Thoracic aorta (tissue), 2 donors: ENCODE measurements around the gene PRMT9. TPM values are rescaled to one million over a fixed set of nuclear protein-coding genes. Genes with fewer than 3 reads are reported as not detected.

ENCODE experiments used
- ATAC-seq: fragments of 150-250 bp; one replicate; pipeline ENCODE4 v1.8.0; 2017; ENCODE audit warnings: low read depth; ENCODE audit not compliant: insufficient number of reproducible peaks, low FRiP score
- DNase-seq: peaks from one replicate; pipeline ENCODE4 v3.0.0-alpha.2; 2020; ENCODE audit warnings: low spot score
- H3K27ac ChIP-seq, 2 donors: fragments of 200-600 bp; sonication (generic); 1 replicate in 1 of 2; 2 replicates in 1 of 2; pipeline ENCODE4 v1.5.1; 2016; ENCODE audit warnings: mild to moderate bottlenecking in 2 of 2, moderate library complexity in 2 of 2
- H3K27me3 ChIP-seq: fragments of 200-600 bp; sonication (generic); replicated peaks from 2 replicates; pipeline ENCODE4 v1.6.0; 2016; ENCODE audit warnings: mild to moderate bottlenecking; ENCODE audit not compliant: insufficient read depth
- H3K36me3 ChIP-seq: fragments of 200-600 bp; sonication (generic); one replicate; pipeline ENCODE4 v1.5.1; 2016
- H3K4me1 ChIP-seq, 2 donors: fragments of 200-600 bp; sonication (generic); 1 replicate in 1 of 2; 2 replicates in 1 of 2; pipeline versions ENCODE4 v1.5.1 to v1.6.0; 2016; ENCODE audit warnings: low read depth in 2 of 2, mild to moderate bottlenecking in 1 of 2; ENCODE audit not compliant: control insufficient read depth in 1 of 2
- H3K4me3 ChIP-seq: fragments of 200-600 bp; sonication (generic); 2 replicates; pipeline ENCODE4 v1.5.1; 2016; ENCODE audit warnings: mild to moderate bottlenecking
- H3K9me3 ChIP-seq: fragments of 200-600 bp; sonication (generic); 2 replicates; pipeline ENCODE4 v1.5.1; 2016
- CTCF ChIP-seq: fragments of 200-600 bp; sonication (generic); IDR thresholded peaks from one replicate; pipeline ENCODE4 v1.5.1; 2019; ENCODE audit warnings: antibody characterized with exemption
- total RNA-seq, 2 donors: library from RNA; depleted of rRNA; stranded (reverse); fragments of >200 nt; gene quantifications; one replicate each; pipeline versions ENCODE4 v1.1.0 to v1.2.3, GENCODE V29; 2016

The PRMT9 gene
- total RNA-seq, 2 donors from 2014 or later, result 3.5 to 11.9 TPM

GRCh38 chr4:147643616-147644015, 40.3 kb downstream of the PRMT9 start:
- ATAC-seq (no peak), DNase-seq (no peak)
- no peaks in the 10 kb centered on the region for H3K27me3 ChIP-seq
- no peaks in the 10 kb centered on the region for H3K9me3 ChIP-seq
- H3K4me3 ChIP-seq, result no peak overlapping the region
- no peaks in the 10 kb centered on the region for H3K36me3 ChIP-seq
- H3K4me1 ChIP-seq, result peaks cover 0 to 6% of the 10 kb centered on the region in 2 donors
- TF ChIP-seq CTCF, result no peak
- no peak overlapping the region for H3K27ac ChIP-seq

GRCh38 chr4:147640331-147640730, 43.6 kb downstream of the PRMT9 start:
- TF ChIP-seq CTCF, result no peak
- Histone ChIP-seq H3K36me3 (peaks cover 8% of the 10 kb centered on the region), H3K27me3 (no peaks in the 10 kb centered on the region), H3K9me3 (no peaks in the 10 kb centered on the region), H3K4me1 (no peaks in the 10 kb centered on the region), H3K27ac (no peak overlapping the region), H3K4me3 (no peak overlapping the region)
- ATAC-seq (no peak), DNase-seq (no peak)

GRCh38 chr4:147639388-147639787, 44.6 kb downstream of the PRMT9 start:
- H3K27ac ChIP-seq, result no peak overlapping the region

GRCh38 chr4:147638942-147639341, 45.0 kb downstream of the PRMT9 start:
- no peak for TF ChIP-seq CTCF

More at GRCh38 chr4:147639388-147639787, 44.6 kb downstream of the PRMT9 start:
- no peak for TF ChIP-seq CTCF
- peaks cover 12% of the 10 kb centered on the region for H3K36me3 ChIP-seq
- ATAC-seq (no peak), DNase-seq (no peak)
- no peaks in the 10 kb centered on the region for H3K9me3 ChIP-seq
- H3K4me3 ChIP-seq, result no peak overlapping the region
- no peaks in the 10 kb centered on the region for H3K4me1 ChIP-seq
- H3K27me3 ChIP-seq, result no peaks in the 10 kb centered on the region

GRCh38 chr4:147638365-147638764, 45.6 kb downstream of the PRMT9 start:
- no peak for TF ChIP-seq CTCF
- H3K4me1 ChIP-seq, result no peaks in the 10 kb centered on the region
- H3K36me3 ChIP-seq, result peaks cover 12% of the 10 kb centered on the region
- no peaks in the 10 kb centered on the region for H3K27me3 ChIP-seq
- ATAC-seq, result no peak
- H3K4me3 ChIP-seq, result no peak overlapping the region
- no peak for DNase-seq
- no peaks in the 10 kb centered on the region for H3K9me3 ChIP-seq
- H3K27ac ChIP-seq, result no peak overlapping the region

More at GRCh38 chr4:147638942-147639341, 45.0 kb downstream of the PRMT9 start:
- no peak overlapping the region for H3K4me3 ChIP-seq
- H3K27ac ChIP-seq, result no peak overlapping the region
- H3K27me3 ChIP-seq, result no peaks in the 10 kb centered on the region
- H3K4me1 ChIP-seq, result no peaks in the 10 kb centered on the region
- DNase-seq (no peak), ATAC-seq (no peak)
- H3K9me3 ChIP-seq, result no peaks in the 10 kb centered on the region
- H3K36me3 ChIP-seq, result peaks cover 12% of the 10 kb centered on the region
